ENCODE measurements around the gene IGF2R.
"Not testable (repeated sequence)": the region's sequence is repeated elsewhere in the genome, so short reads cannot be mapped to it uniquely, and the experiment has no call there.

The IGF2R gene

GRCh38 chr6:160101277-160102205 lies 132.7 kb downstream of the IGF2R start:
- no peak for DNase-seq (ENCODE audit: low read depth)

GRCh38 chr6:160102399-160102798 lies 133.5 kb downstream of the IGF2R start:
- no peak for DNase-seq (ENCODE audit: low read depth)

GRCh38 chr6:160102956-160103824 lies 134.3 kb downstream of the IGF2R start:
- DNase-seq (ENCODE audit: low read depth): no peak

- DNase-seq (ENCODE audit: low read depth): no peak
Measured at GRCh38 chr6:160103825-160104100, 134.9 kb downstream of the IGF2R start.

- no peak for DNase-seq (ENCODE audit: low read depth)
Measured at GRCh38 chr6:160104821-160105517, 136.1 kb downstream of the IGF2R start.

- DNase-seq (ENCODE audit: low read depth): no peak
Measured at GRCh38 chr6:160106010-160106409, 137.1 kb downstream of the IGF2R start.

- no peak for DNase-seq (ENCODE audit: low read depth)
Measured at GRCh38 chr6:160106701-160107100, 137.8 kb downstream of the IGF2R start.

GRCh38 chr6:160108077-160108476 lies 139.2 kb downstream of the IGF2R start:
- no peak for DNase-seq (ENCODE audit: low read depth)

GRCh38 chr6:160110586-160111123 lies 141.8 kb downstream of the IGF2R start:
- DNase-seq (ENCODE audit: low read depth): no peak

GRCh38 chr6:160111806-160112205 lies 142.9 kb downstream of the IGF2R start:
- DNase-seq (ENCODE audit: low read depth): no peak

GRCh38 chr6:160112628-160113299 lies 143.9 kb downstream of the IGF2R start:
- no peak for DNase-seq (ENCODE audit: low read depth)

GRCh38 chr6:160114536-160114935 lies 145.7 kb downstream of the IGF2R start:
- DNase-seq (ENCODE audit: low read depth): not testable (repeated sequence)

GRCh38 chr6:160115421-160115820 lies 146.5 kb downstream of the IGF2R start:
- no peak for DNase-seq (ENCODE audit: low read depth)

GRCh38 chr6:160116411-160116810 lies 147.5 kb downstream of the IGF2R start:
- DNase-seq (ENCODE audit: low read depth): no peak

- DNase-seq (ENCODE audit: low read depth): no peak
Measured at GRCh38 chr6:160117137-160117536, 148.3 kb downstream of the IGF2R start.

- DNase-seq (ENCODE audit: low read depth): no peak
Measured at GRCh38 chr6:160118620-160119229, 149.8 kb downstream of the IGF2R start.

- no peak for DNase-seq (ENCODE audit: low read depth)
Measured at GRCh38 chr6:160120087-160120486, 151.2 kb downstream of the IGF2R start.

GRCh38 chr6:160121558-160121957 lies 152.7 kb downstream of the IGF2R start, which contains the start of gene SLC22A1:
Gene SLC22A1 (plus strand): TSS chr6:160121815. CDS start chr6:160121936, 121 bp downstream.
- no peak for DNase-seq (ENCODE audit: low read depth)

GRCh38 chr6:160121981-160122380 lies 153.1 kb downstream of the IGF2R start:
- no peak for DNase-seq (ENCODE audit: low read depth)

GRCh38 chr6:160122744-160123143 lies 153.9 kb downstream of the IGF2R start:
- no peak for DNase-seq (ENCODE audit: low read depth)

GRCh38 chr6:160124007-160124406 lies 155.1 kb downstream of the IGF2R start:
- no peak for DNase-seq (ENCODE audit: low read depth)
